Thyroid gland (tissue), 4 donors: ENCODE results near the gene CSF1R. TPM values are rescaled to one million over a fixed set of nuclear protein-coding genes. Genes with fewer than 3 reads are reported as not detected.

Experiments
- DNase-seq, 2 donors: peaks; one replicate each; pipeline ENCODE4 v3.0.0-alpha.2; 2019
- H3K27ac ChIP-seq, 3 donors: fragments of 200-600 bp; sonication (generic); 1 replicate in 2 of 3; 2 replicates in 1 of 3; pipeline ENCODE4 v1.5.1; 2016 to 2019; ENCODE audit warnings: mild to moderate bottlenecking in 1 of 3, moderate library complexity in 1 of 3
- H3K27me3 ChIP-seq: fragments of 200-600 bp; sonication (generic); one replicate; pipeline ENCODE4 v1.5.1; 2019
- H3K36me3 ChIP-seq, 2 donors: fragments of 200-600 bp; sonication (generic); one replicate each; pipeline ENCODE4 v1.5.1; 2016 to 2019
- H3K4me1 ChIP-seq, 2 donors: fragments of 200-600 bp; sonication (generic); one replicate each; pipeline ENCODE4 v1.5.1; 2017 to 2019
- H3K4me3 ChIP-seq, 3 donors: fragments of 200-600 bp; sonication (generic); replicated peaks in 1 of 3; 1 replicate in 2 of 3; 2 replicates in 1 of 3; pipeline ENCODE4 v1.5.1; 2016; ENCODE audit warnings: mild to moderate bottlenecking in 1 of 3
- H3K9me3 ChIP-seq: fragments of 200-600 bp; sonication (generic); one replicate; pipeline ENCODE4 v1.5.1; 2017
- CTCF ChIP-seq, 6 experiments: fragments of 200-600 bp in 3 of 6; fragments of 450-650 bp in 3 of 6; sonication (generic) in 3 of 6; IDR thresholded peaks; one replicate each; pipeline ENCODE4 v1.5.1; 2016 to 2019; ENCODE audit warnings: antibody characterized with exemption in 6 of 6, mild to moderate bottlenecking in 2 of 6, inconsistent platforms in 1 of 6, moderate library complexity in 1 of 6
- POLR2A ChIP-seq, 2 donors: fragments of 450-650 bp; IDR thresholded peaks; one replicate each; pipeline ENCODE4 v1.6.1; 2017; ENCODE audit warnings: antibody characterized with exemption in 2 of 2, mild to moderate bottlenecking in 2 of 2, moderate library complexity in 1 of 2
- WGBS, 2 donors: methylation state at CpG; one replicate each; pipeline ENCODE4 v1.1.5; 2017; 5-methylcytosine and 5-hydroxymethylcytosine counted together
- intact Hi-C: fragments of 100-400 bp; cut with DNase I; formaldehyde crosslinking; loops from one replicate; pipeline ENCODE4 v1.15.1; 2023
- total RNA-seq, 4 donors: library from RNA; depleted of rRNA; stranded (reverse); fragments of >200 nt; gene quantifications; one replicate each; pipeline ENCODE4 v1.2.3, GENCODE V29; 2016

Gene CSF1R
- total RNA-seq, 4 donors from 2014 or later: 9.1 to 14.1 (median 11.4) TPM

GRCh38 chr5:150070821-150071220 lies 15.5 kb downstream of the CSF1R start:
- 90 to 96% methylated on average over 3 of the region's 3 CpGs for WGBS, 2 donors
- Histone ChIP-seq H3K4me1 (no peaks in the 10 kb centered on the region), H3K9me3 (no peaks in the 10 kb centered on the region), H3K36me3 (no peaks in the 10 kb centered on the region), H3K27ac (no peak overlapping the region), H3K4me3 (no peak overlapping the region), H3K27me3 (no peaks in the 10 kb centered on the region)
- DNase-seq: no peak
- no peak for TF ChIP-seq CTCF (IDR thresholded peaks at IDR 0.05)
- no peak for TF ChIP-seq POLR2A (IDR thresholded peaks at IDR 0.05)
- intact Hi-C loops: no loop called here

DNA sequence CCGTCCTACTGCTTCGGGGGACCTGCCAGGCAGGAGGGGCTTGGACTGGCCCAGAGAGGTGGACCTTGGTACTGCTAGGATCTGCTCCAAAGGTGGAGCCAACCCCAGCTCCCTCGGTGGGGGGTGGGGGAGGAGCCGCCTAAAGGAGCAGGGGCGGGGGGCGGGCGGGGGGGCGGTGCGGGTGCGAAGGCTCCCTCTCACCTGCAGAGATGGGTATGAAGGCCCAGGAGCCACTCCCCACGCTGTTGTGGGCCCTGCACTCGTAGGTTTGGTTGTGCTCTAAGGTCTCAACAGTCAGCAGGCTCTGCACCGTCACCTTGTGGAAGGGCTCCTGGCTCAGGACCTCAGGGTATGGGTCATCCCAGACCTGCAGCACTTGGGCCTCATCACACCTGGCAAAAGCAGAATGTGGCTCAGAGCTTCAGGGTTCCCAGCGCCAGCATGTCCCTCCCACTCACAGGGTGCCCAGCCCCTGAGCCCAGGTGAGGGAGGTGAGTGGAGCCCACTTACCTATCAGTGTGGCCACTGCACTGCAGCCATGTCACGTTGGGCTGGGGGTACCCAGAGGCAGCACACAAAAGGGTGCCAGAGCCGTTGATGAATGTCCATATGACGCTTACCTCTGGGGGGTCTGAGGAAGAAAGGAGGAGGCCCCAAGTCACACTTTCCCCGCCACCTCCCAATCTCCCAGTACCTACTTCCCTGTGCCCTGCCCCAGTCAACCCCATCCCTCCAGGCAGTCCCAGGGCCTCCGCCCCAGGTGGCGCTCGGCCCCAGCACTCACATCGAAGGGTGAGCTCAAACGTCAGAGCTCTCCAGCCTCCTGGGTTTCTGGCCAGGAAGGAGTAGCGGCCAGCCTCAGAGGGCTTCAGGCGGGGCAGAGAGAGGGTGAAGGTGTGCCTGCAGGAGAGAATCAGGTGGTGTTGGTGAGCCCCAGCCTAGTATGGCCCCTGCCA lies 16.4 kb downstream of the CSF1R start:
- 85 to 88% methylated on average over 6 to 20 of the region's 25 CpGs for WGBS, 2 donors
- H3K4me3 ChIP-seq: no peak overlapping the region
- TF ChIP-seq CTCF (IDR thresholded peaks at IDR 0.05): no peak
- no peak for TF ChIP-seq POLR2A (IDR thresholded peaks at IDR 0.05)
- no peaks in the 10 kb centered on the region for H3K36me3 ChIP-seq
- intact Hi-C loops: no loop called here
- H3K27me3 ChIP-seq: no peaks in the 10 kb centered on the region
- no peaks in the 10 kb centered on the region for H3K9me3 ChIP-seq
- no peak overlapping the region for H3K27ac ChIP-seq
- DNase-seq: no peak
- H3K4me1 ChIP-seq: no peaks in the 10 kb centered on the region

GRCh38 chr5:150068961-150069645 lies 17.3 kb downstream of the CSF1R start:
- H3K4me3 ChIP-seq: no peak overlapping the region
- H3K27me3 ChIP-seq: no peaks in the 10 kb centered on the region
- 81 to 83% methylated on average over 12 of the region's 12 CpGs for WGBS, 2 donors
- no peak for DNase-seq
- intact Hi-C loops: no loop called here
- H3K27ac ChIP-seq: no peak overlapping the region
- no peak for TF ChIP-seq POLR2A (IDR thresholded peaks at IDR 0.05)
- TF ChIP-seq CTCF (IDR thresholded peaks at IDR 0.05): no peak
- H3K4me1 ChIP-seq: no peaks in the 10 kb centered on the region
- no peaks in the 10 kb centered on the region for H3K9me3 ChIP-seq
- H3K36me3 ChIP-seq: no peaks in the 10 kb centered on the region

- Histone ChIP-seq H3K4me1 (no peaks in the 10 kb centered on the region), H3K9me3 (no peaks in the 10 kb centered on the region), H3K27me3 (no peaks in the 10 kb centered on the region), H3K27ac (no peak overlapping the region), H3K36me3 (no peaks in the 10 kb centered on the region), H3K4me3 (no peak overlapping the region)
- intact Hi-C loops: no loop called here
- 48 to 51% methylated on average over 3 to 4 of the region's 4 CpGs for WGBS, 2 donors
- TF ChIP-seq POLR2A (IDR thresholded peaks at IDR 0.05): no peak
- TF ChIP-seq CTCF (IDR thresholded peaks at IDR 0.05): no peak
- DNase-seq: no peak
Measured at GRCh38 chr5:150068472-150068871, 17.9 kb downstream of the CSF1R start.

- H3K36me3 ChIP-seq: no peaks in the 10 kb centered on the region
- TF ChIP-seq CTCF (IDR thresholded peaks at IDR 0.05) (no peak), POLR2A (IDR thresholded peaks at IDR 0.05) (no peak)
- H3K4me1 ChIP-seq: no peaks in the 10 kb centered on the region
- H3K27me3 ChIP-seq: no peaks in the 10 kb centered on the region
- intact Hi-C loops: no loop called here
- H3K27ac ChIP-seq: no peak overlapping the region
- DNase-seq: no peak
- H3K4me3 ChIP-seq: no peak overlapping the region
- H3K9me3 ChIP-seq: no peaks in the 10 kb centered on the region
- WGBS, 2 donors: 92 to 100% methylated on average over 4 to 5 of the region's 6 CpGs
Measured at GRCh38 chr5:150068071-150068470, 18.3 kb downstream of the CSF1R start.
